ENCODE data around the gene FAM221A. TPM values are rescaled to one million over a fixed set of nuclear protein-coding genes. Genes with fewer than 3 reads are reported as not detected.

The FAM221A gene
- total and polyA plus RNA-seq, 4 experiments from 2014 or later = 4.2 to 7.3 (median 6.5) TPM

- Mint-ChIP-seq H3K27me3 (peaks cover 0 to under 1% of the 10 kb centered on the region in 2 donors), H3K36me3 (peaks cover 0 to 2% of the 10 kb centered on the region in 2 donors), H3K27ac (no peak overlapping the region), H3K9me3 (peaks cover 4 to 23% (median 15%) of the 10 kb centered on the region in 8 donors), H3K4me1 (no peaks in the 10 kb centered on the region), H3K4me3 (no peak overlapping the region)
- no peak overlapping the region for H3K27ac ChIP-seq (ENCODE audit: low read depth, low read length)
- H3K4me3 ChIP-seq (ENCODE audit: low read length in 2 of 2) = no peak overlapping the region
- ChIA-PET CTCF (ENCODE audit: partially characterized antibody) (no interaction called here), POLR2A (ENCODE audit: partially characterized antibody) (interaction anchor here (0.5 kb wide), 1 partner anchor 346 kb away, joined by 3 read pairs; no protein-coding TSS in a partner anchor)
- intact Hi-C loops (cut with micrococcal nuclease) = no loop called here
- H3K27me3 ChIP-seq (ENCODE audit: insufficient read depth, low read length) = no peaks in the 10 kb centered on the region
- DNase-seq = no peak
- H3K36me3 ChIP-seq (ENCODE audit: insufficient read depth, low read length) = no peaks in the 10 kb centered on the region
- H3K9me3 ChIP-seq (ENCODE audit: control insufficient read depth in 1 of 2, low read length in 2 of 2) = no peaks in the 10 kb centered on the region
- no peaks in the 10 kb centered on the region for H3K4me1 ChIP-seq (ENCODE audit: insufficient read depth, low read length)
Observed at GRCh38 chr7:23661385-23661784, 18.6 kb upstream of the FAM221A start.

- Mint-ChIP-seq H3K27me3 (peaks cover 2 to 3% of the 10 kb centered on the region in 2 donors), H3K9me3 (peaks cover 2 to 18% (median 12%) of the 10 kb centered on the region in 8 donors), H3K27ac (no peak overlapping the region), H3K4me3 (no peak overlapping the region), H3K4me1 (no peaks in the 10 kb centered on the region), H3K36me3 (peaks cover 0 to 2% of the 10 kb centered on the region in 2 donors)
- Histone ChIP-seq H3K4me1 (ENCODE audit: insufficient read depth, low read length) (no peaks in the 10 kb centered on the region), H3K27ac (ENCODE audit: low read depth, low read length) (no peak overlapping the region), H3K4me3 (ENCODE audit: low read length in 2 of 2) (no peak overlapping the region), H3K36me3 (ENCODE audit: insufficient read depth, low read length) (no peaks in the 10 kb centered on the region), H3K27me3 (ENCODE audit: insufficient read depth, low read length) (no peaks in the 10 kb centered on the region), H3K9me3 (ENCODE audit: control insufficient read depth in 1 of 2, low read length in 2 of 2) (no peaks in the 10 kb centered on the region)
- ChIA-PET POLR2A (ENCODE audit: partially characterized antibody) (interaction anchor here (0.5 kb wide), 1 partner anchor 347 kb away, joined by 3 read pairs; no protein-coding TSS in a partner anchor), CTCF (ENCODE audit: partially characterized antibody) (no interaction called here)
- no peak for DNase-seq
- intact Hi-C loops (cut with micrococcal nuclease) = no loop called here
Observed at GRCh38 chr7:23662124-23662983, 17.6 kb upstream of the FAM221A start.

- Histone ChIP-seq H3K4me3 (ENCODE audit: low read length in 2 of 2) (no peak overlapping the region), H3K4me1 (ENCODE audit: insufficient read depth, low read length) (no peaks in the 10 kb centered on the region), H3K9me3 (ENCODE audit: control insufficient read depth in 1 of 2, low read length in 2 of 2) (no peaks in the 10 kb centered on the region), H3K27ac (ENCODE audit: low read depth, low read length) (no peak overlapping the region), H3K36me3 (ENCODE audit: insufficient read depth, low read length) (no peaks in the 10 kb centered on the region), H3K27me3 (ENCODE audit: insufficient read depth, low read length) (no peaks in the 10 kb centered on the region)
- Mint-ChIP-seq H3K27ac (no peak overlapping the region), H3K4me3 (no peak overlapping the region), H3K4me1 (no peaks in the 10 kb centered on the region), H3K9me3 (peaks cover 2 to 18% (median 11%) of the 10 kb centered on the region in 8 donors), H3K36me3 (peaks cover 0 to 2% of the 10 kb centered on the region in 2 donors), H3K27me3 (peaks cover 2 to 3% of the 10 kb centered on the region in 2 donors)
- ChIA-PET POLR2A (ENCODE audit: partially characterized antibody) (no interaction called here), CTCF (ENCODE audit: partially characterized antibody) (no interaction called here)
- DNase-seq = no peak
- intact Hi-C loops (cut with micrococcal nuclease) = no loop called here
Observed at GRCh38 chr7:23662984-23663313, 17.1 kb upstream of the FAM221A start.

- no peak overlapping the region for H3K4me3 Mint-ChIP-seq
- no peak overlapping the region for H3K4me3 ChIP-seq (ENCODE audit: low read length in 2 of 2)
- no peaks in the 10 kb centered on the region for H3K36me3 Mint-ChIP-seq
- H3K27me3 Mint-ChIP-seq = peaks cover 2 to 3% of the 10 kb centered on the region in 2 donors
- H3K36me3 ChIP-seq (ENCODE audit: insufficient read depth, low read length) = no peaks in the 10 kb centered on the region
- H3K27me3 ChIP-seq (ENCODE audit: insufficient read depth, low read length) = no peaks in the 10 kb centered on the region
- no peak overlapping the region for H3K27ac ChIP-seq (ENCODE audit: low read depth, low read length)
- H3K27ac Mint-ChIP-seq = no peak overlapping the region
- CTCF ChIA-PET (ENCODE audit: partially characterized antibody) = no interaction called here
- DNase-seq = no peak
- H3K9me3 ChIP-seq (ENCODE audit: control insufficient read depth in 1 of 2, low read length in 2 of 2) = no peaks in the 10 kb centered on the region
- peaks cover 0 to 10% (median 4%) of the 10 kb centered on the region in 8 donors for H3K9me3 Mint-ChIP-seq
- POLR2A ChIA-PET (ENCODE audit: partially characterized antibody) = no interaction called here
- intact Hi-C loops (cut with micrococcal nuclease) = no loop called here
- H3K4me1 Mint-ChIP-seq = no peaks in the 10 kb centered on the region
- no peaks in the 10 kb centered on the region for H3K4me1 ChIP-seq (ENCODE audit: insufficient read depth, low read length)
Observed at GRCh38 chr7:23664122-23664521, 15.9 kb upstream of the FAM221A start.

GRCh38 chr7:23672033-23672432, 8.0 kb upstream of the FAM221A start:
- no peaks in the 10 kb centered on the region for H3K4me1 Mint-ChIP-seq
- intact Hi-C loops (cut with micrococcal nuclease) = no loop called here
- Histone ChIP-seq H3K4me1 (ENCODE audit: insufficient read depth, low read length) (no peaks in the 10 kb centered on the region), H3K27me3 (ENCODE audit: insufficient read depth, low read length) (no peaks in the 10 kb centered on the region), H3K9me3 (ENCODE audit: control insufficient read depth in 1 of 2, low read length in 2 of 2) (no peaks in the 10 kb centered on the region), H3K27ac (ENCODE audit: low read depth, low read length) (no peak overlapping the region), H3K4me3 (ENCODE audit: low read length in 2 of 2) (no peak overlapping the region), H3K36me3 (ENCODE audit: insufficient read depth, low read length) (no peaks in the 10 kb centered on the region)
- no peak overlapping the region for H3K27ac Mint-ChIP-seq
- ChIA-PET POLR2A (ENCODE audit: partially characterized antibody) (no interaction called here), CTCF (ENCODE audit: partially characterized antibody) (no interaction called here)
- no peak overlapping the region for H3K4me3 Mint-ChIP-seq
- peaks cover 0 to 4% of the 10 kb centered on the region in 2 donors for H3K36me3 Mint-ChIP-seq
- peaks cover 5 to 11% of the 10 kb centered on the region in 2 donors for H3K27me3 Mint-ChIP-seq
- no peak for DNase-seq
- peaks cover 0 to 2% (median 0%) of the 10 kb centered on the region in 8 donors for H3K9me3 Mint-ChIP-seq

- H3K4me1 Mint-ChIP-seq = peaks cover 8 to 30% (median 17%) of the 10 kb centered on the region in 4 donors
- intact Hi-C loops (cut with micrococcal nuclease) = loop anchor here (1.0 to 10.0 kb wide), 5 partner anchors 17 to 1444 kb away; partner anchors contain the start of genes CCDC126, CYCS, MALSU1 and PALS2
- POLR2A ChIA-PET (ENCODE audit: partially characterized antibody) = interaction anchor here (1.0 to 2.3 kb wide), 2 partner anchors 83 to 1445 kb away, joined by 3 to 17 read pairs; partner anchors contain the start of gene CCDC126
- H3K27me3 ChIP-seq (ENCODE audit: insufficient read depth, low read length) = no peaks in the 10 kb centered on the region
- peak overlapping the region; percentile 93 to 97 (median 96) for H3K4me3 Mint-ChIP-seq
- peak; percentile 41 to 55 (median 51) for DNase-seq
- H3K27me3 Mint-ChIP-seq = no peaks in the 10 kb centered on the region
- CTCF ChIA-PET (ENCODE audit: partially characterized antibody) = interaction anchor here (0.7 to 5.3 kb wide), 14 partner anchors 11 to 160 kb away, joined by 3 to 39 read pairs (median 3); no protein-coding TSS in a partner anchor
- peak overlapping the region; percentile 78 to 93 (median 87) for H3K27ac Mint-ChIP-seq
- H3K27ac ChIP-seq (ENCODE audit: low read depth, low read length) = peak overlapping the region; percentile 68
- H3K36me3 ChIP-seq (ENCODE audit: insufficient read depth, low read length) = no peaks in the 10 kb centered on the region
- no peaks in the 10 kb centered on the region for H3K9me3 Mint-ChIP-seq
- H3K4me1 ChIP-seq (ENCODE audit: insufficient read depth, low read length) = peaks cover 4% of the 10 kb centered on the region
- H3K9me3 ChIP-seq (ENCODE audit: control insufficient read depth in 1 of 2, low read length in 2 of 2) = no peaks in the 10 kb centered on the region
- peaks cover 0 to 10% of the 10 kb centered on the region in 2 donors for H3K36me3 Mint-ChIP-seq
- H3K4me3 ChIP-seq (ENCODE audit: low read length in 2 of 2) = peak overlapping the region; percentile 79 to 83
Observed at GRCh38 chr7:23680414-23681405, 711 bp downstream of the FAM221A start.
